Stomach (tissue), 9 donors: ENCODE results near the gene NR4A1. TPM values are rescaled to one million over a fixed set of nuclear protein-coding genes. Genes with fewer than 3 reads are reported as not detected.

Experiments used
- DNase-seq, 2 donors: peaks; one replicate each; pipeline versions ENCODE4 v3.0.0 to v3.0.0-alpha.2; 2013 to 2019
- H3K27ac ChIP-seq, 5 donors: fragments of 200-600 bp in 4 of 5; sonication (generic) in 4 of 5; one replicate each; pipeline ENCODE4 v1.5.1; 2013 to 2019; ENCODE audit warnings: mild to moderate bottlenecking in 1 of 5, moderate library complexity in 1 of 5
- H3K27me3 ChIP-seq, 3 donors: fragments of 200-600 bp; sonication (generic); one replicate each; pipeline ENCODE4 v1.5.1; 2017 to 2019; ENCODE audit warnings: mixed run types in 1 of 3
- H3K36me3 ChIP-seq, 4 donors: fragments of 200-600 bp; sonication (generic); 1 replicate in 3 of 4; 2 replicates in 1 of 4; pipeline ENCODE4 v1.5.1; 2016 to 2019
- H3K4me1 ChIP-seq, 4 donors: fragments of 200-600 bp; sonication (generic); one replicate each; pipeline ENCODE4 v1.5.1; 2016 to 2019
- H3K4me3 ChIP-seq, 4 donors: fragments of 200-600 bp; sonication (generic) in 3 of 4; one replicate each; pipeline ENCODE4 v1.5.1; 2016 to 2019; ENCODE audit warnings: mild to moderate bottlenecking in 1 of 4
- H3K9me3 ChIP-seq, 4 donors: fragments of 200-600 bp; sonication (generic); one replicate each; pipeline ENCODE4 v1.5.1; 2016 to 2019
- EP300 ChIP-seq: sonication (generic); formaldehyde crosslinking; IDR thresholded peaks from one replicate; pipeline ENCODE4 v1.6.1; 2017; ENCODE audit warnings: antibody characterized with exemption
- POLR2A ChIP-seq, 4 donors: fragments of 450-650 bp; IDR thresholded peaks; one replicate each; pipeline ENCODE4 v1.6.1; 2016; ENCODE audit warnings: antibody characterized with exemption in 4 of 4, control low read depth in 2 of 4, mild to moderate bottlenecking in 1 of 4, moderate library complexity in 1 of 4
- POLR2AphosphoS5 ChIP-seq, 3 donors: sonication (generic); formaldehyde crosslinking; IDR thresholded peaks; one replicate each; pipeline ENCODE4 v1.6.1; 2016; ENCODE audit warnings: antibody characterized with exemption in 3 of 3
- WGBS, 5 donors: extraction: QIAGEN DNeasy Blood & Tissue Kit in 3 of 5; methylation state at CpG; one replicate each; pipeline versions ENCODE4 v1.1.5 to v1.1.7; 2013 to 2018; 5-methylcytosine and 5-hydroxymethylcytosine counted together
- intact Hi-C: fragments of 100-400 bp; cut with DNase I; formaldehyde crosslinking; loops from one replicate; pipeline ENCODE4 v1.15.1; 2023; ENCODE audit warnings: low total_unique reads
- polyA plus RNA-seq, 3 donors: library from polyadenylated mRNA; stranded (reverse); fragments of 200-250 nt; gene quantifications; one replicate each; pipeline ENCODE4 v1.2.3, GENCODE V29; 2013
- total RNA-seq, 5 donors: library from RNA; depleted of rRNA; stranded (reverse); fragments of >200 nt; gene quantifications; one replicate each; pipeline versions ENCODE4 v1.1.0 to v1.2.3, GENCODE V29; 2014 to 2016
- TF ChIP-seq, protein P1 (sequence below), 7 experiments: fragments of 450-650 bp in 4 of 7; fragments of 200-600 bp in 3 of 7; sonication (generic) in 3 of 7; IDR thresholded peaks; one replicate each; pipeline ENCODE4 v1.5.1; 2016 to 2019; ENCODE audit warnings: antibody characterized with exemption in 7 of 7, control low read depth in 2 of 7, mild to moderate bottlenecking in 1 of 7
- donor health status: healthy with polysubstance abuse.
- donor health status: Bipolar disorder and iron deficiency.
- donor health status: healthy.

Gene NR4A1
- total and polyA plus RNA-seq, 8 donors, result 29.4 to 384 (median 68.0) TPM

DNA sequence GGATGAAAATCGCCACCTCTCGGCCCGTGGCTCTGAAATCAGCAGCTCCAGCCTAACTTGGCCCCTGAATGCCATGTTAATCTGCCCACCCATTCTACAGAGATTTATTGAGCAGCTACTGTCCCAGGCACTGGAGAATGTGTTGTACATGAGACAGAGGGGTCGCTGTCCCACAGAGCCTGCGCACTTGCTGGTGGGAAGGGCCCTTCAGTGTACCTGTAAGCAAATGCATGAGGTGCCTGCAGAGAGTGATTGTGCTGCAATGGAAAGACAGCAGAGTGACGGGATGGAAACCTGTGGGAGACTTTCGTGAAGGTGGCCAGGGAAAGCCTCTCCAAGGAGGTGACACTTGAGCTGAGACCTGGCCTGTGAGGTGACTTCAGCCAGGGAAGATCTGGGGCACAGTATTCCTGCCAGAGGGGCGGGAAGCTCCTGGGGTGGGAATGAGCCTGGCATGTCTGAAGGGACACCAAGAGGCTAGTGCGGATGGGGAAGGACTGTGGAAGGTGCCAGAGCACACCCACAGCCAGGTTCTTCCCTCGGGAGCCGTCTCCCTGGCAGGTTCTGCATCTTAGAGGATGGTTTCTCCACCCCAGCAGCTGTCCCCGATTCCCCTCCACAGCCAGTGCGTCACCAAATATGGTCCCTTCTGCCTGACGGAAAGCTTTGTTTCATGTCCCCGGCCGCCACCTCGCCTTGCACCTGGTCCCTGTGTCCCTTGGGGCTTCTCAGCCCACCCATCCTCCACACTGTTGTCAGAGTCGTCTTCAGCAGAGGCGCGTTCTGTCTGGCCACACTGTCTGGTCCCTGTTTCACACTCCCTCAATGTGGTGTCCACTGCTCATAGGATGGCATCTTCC is 36.9 kb downstream of the NR4A1 start:
- DNase-seq, result no peak
- Histone ChIP-seq H3K4me3 (no peak overlapping the region), H3K9me3 (no peaks in the 10 kb centered on the region), H3K27me3 (peaks cover 0 to 36% (median 0%) of the 10 kb centered on the region in 3 donors), H3K36me3 (no peaks in the 10 kb centered on the region), H3K27ac (no peak overlapping the region), H3K4me1 (peaks cover 2 to 11% (median 5%) of the 10 kb centered on the region in 4 donors)
- intact Hi-C loops, result no loop called here
- 82 to 87% (median 84%) methylated on average over 19 to 20 of the region's 20 CpGs for WGBS, 5 donors
- TF ChIP-seq, protein P1, sequence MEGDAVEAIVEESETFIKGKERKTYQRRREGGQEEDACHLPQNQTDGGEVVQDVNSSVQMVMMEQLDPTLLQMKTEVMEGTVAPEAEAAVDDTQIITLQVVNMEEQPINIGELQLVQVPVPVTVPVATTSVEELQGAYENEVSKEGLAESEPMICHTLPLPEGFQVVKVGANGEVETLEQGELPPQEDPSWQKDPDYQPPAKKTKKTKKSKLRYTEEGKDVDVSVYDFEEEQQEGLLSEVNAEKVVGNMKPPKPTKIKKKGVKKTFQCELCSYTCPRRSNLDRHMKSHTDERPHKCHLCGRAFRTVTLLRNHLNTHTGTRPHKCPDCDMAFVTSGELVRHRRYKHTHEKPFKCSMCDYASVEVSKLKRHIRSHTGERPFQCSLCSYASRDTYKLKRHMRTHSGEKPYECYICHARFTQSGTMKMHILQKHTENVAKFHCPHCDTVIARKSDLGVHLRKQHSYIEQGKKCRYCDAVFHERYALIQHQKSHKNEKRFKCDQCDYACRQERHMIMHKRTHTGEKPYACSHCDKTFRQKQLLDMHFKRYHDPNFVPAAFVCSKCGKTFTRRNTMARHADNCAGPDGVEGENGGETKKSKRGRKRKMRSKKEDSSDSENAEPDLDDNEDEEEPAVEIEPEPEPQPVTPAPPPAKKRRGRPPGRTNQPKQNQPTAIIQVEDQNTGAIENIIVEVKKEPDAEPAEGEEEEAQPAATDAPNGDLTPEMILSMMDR (IDR thresholded peaks at IDR 0.05), result no peak
- TF ChIP-seq POLR2AphosphoS5 (IDR thresholded peaks at IDR 0.05) (no peak), EP300 (no peak), POLR2A (IDR thresholded peaks at IDR 0.05) (no peak)

DNA sequence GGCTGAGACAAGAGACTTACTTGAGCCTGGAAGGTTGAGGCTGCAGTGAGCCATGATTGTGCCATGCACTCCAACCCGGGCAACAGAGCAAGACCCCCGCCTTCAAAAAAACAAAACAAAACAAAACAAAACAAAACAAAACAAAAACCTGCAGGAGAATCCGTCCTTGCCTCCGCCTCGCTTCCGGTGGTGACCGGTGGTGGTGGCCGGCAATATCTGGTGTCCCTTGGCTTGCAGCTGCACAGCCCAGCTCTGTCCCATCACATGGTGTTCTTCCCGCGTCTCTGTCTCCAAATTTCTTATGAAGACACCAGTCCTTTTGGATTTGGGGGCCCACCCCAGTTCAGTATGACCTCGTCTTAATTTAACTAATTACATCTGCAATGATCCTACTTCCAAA is 38.2 kb downstream of the NR4A1 start:
- no peak for TF ChIP-seq POLR2AphosphoS5 (IDR thresholded peaks at IDR 0.05)
- no peak for TF ChIP-seq EP300
- TF ChIP-seq, protein P1 (IDR thresholded peaks at IDR 0.05), result no peak
- TF ChIP-seq POLR2A (IDR thresholded peaks at IDR 0.05), result no peak
- Histone ChIP-seq H3K36me3 (no peaks in the 10 kb centered on the region), H3K9me3 (no peaks in the 10 kb centered on the region), H3K4me1 (peaks cover 0 to 15% (median 5%) of the 10 kb centered on the region in 4 donors), H3K27me3 (peaks cover 0 to 39% (median 0%) of the 10 kb centered on the region in 3 donors), H3K27ac (no peak overlapping the region), H3K4me3 (no peak overlapping the region)
- DNase-seq, result no peak
- intact Hi-C loops, result no loop called here
- 87 to 96% (median 94%) methylated on average over 11 of the region's 11 CpGs for WGBS, 5 donors

DNA sequence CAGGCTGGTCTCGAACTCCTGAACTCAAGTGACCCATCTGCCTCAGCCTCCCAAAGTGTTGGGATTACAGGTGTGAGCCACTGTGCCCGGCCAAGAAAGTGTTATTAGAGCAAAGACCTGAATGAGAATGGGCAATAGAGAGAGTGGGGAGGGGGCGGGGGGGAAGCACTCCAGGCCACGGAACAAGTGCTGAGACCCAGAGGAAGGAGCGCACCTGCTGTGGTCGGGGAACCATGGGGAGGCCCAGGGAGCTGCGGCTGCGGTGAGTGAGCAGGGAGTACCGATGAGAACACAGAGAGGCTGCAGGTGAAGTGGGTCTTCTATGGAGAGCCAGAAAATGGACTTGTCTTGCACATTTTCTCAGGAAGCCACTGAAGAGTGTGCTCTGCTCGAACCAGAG is 39.0 kb downstream of the NR4A1 start:
- Histone ChIP-seq H3K27me3 (peaks cover 0 to 39% (median 0%) of the 10 kb centered on the region in 3 donors), H3K27ac (no peak overlapping the region), H3K36me3 (no peaks in the 10 kb centered on the region), H3K9me3 (no peaks in the 10 kb centered on the region), H3K4me3 (no peak overlapping the region), H3K4me1 (peaks cover 0 to 15% (median 5%) of the 10 kb centered on the region in 4 donors)
- TF ChIP-seq POLR2AphosphoS5 (IDR thresholded peaks at IDR 0.05), result no peak
- no peak for TF ChIP-seq POLR2A (IDR thresholded peaks at IDR 0.05)
- TF ChIP-seq, protein P1 (IDR thresholded peaks at IDR 0.05), result no peak
- no peak for TF ChIP-seq EP300
- intact Hi-C loops, result no loop called here
- 77 to 83% (median 78%) methylated on average over 10 of the region's 10 CpGs for WGBS, 5 donors
- DNase-seq, result no peak

DNA sequence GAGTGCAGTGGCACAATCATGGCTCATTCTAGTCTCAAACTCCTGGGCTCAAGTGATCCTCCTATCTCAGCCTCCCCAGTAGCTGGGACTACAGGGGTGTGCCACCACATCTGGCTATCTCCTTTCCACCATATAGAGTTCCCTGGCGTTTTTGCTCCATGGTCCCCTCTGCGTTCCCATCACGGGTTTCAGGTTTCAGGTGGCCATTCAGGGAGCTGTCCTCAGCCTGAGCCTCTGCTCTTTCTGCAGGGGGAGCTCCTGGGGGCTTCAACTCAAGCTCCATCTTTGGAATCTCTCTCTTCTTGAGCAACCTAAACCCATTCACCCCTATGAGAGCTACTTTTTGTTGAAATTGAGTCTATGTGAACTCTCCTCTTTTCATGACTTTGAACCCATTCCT is 39.8 kb downstream of the NR4A1 start:
- Histone ChIP-seq H3K9me3 (no peaks in the 10 kb centered on the region), H3K36me3 (no peaks in the 10 kb centered on the region), H3K27me3 (peaks cover 0 to 39% (median 0%) of the 10 kb centered on the region in 3 donors), H3K27ac (no peak overlapping the region), H3K4me1 (peaks cover 0 to 15% (median 5%) of the 10 kb centered on the region in 4 donors), H3K4me3 (no peak overlapping the region)
- intact Hi-C loops, result no loop called here
- TF ChIP-seq, protein P1 (IDR thresholded peaks at IDR 0.05), result no peak
- TF ChIP-seq EP300 (no peak), POLR2A (IDR thresholded peaks at IDR 0.05) (no peak), POLR2AphosphoS5 (IDR thresholded peaks at IDR 0.05) (no peak)
- 29 to 66% (median 37%) methylated on average over 3 of the region's 3 CpGs for WGBS, 5 donors
- no peak for DNase-seq
